ENCODE results near the gene HES6. TPM values are rescaled to one million over a fixed set of nuclear protein-coding genes. Genes with fewer than 3 reads are reported as not detected.

The HES6 gene
- polyA plus RNA-seq (2013, experiment 1 of 4), result 15.8 TPM
- 11.9 TPM for polyA plus RNA-seq (2013, experiment 2 of 4)
- polyA plus RNA-seq (2013, experiment 3 of 4), result 22.0 TPM
- polyA plus RNA-seq (2013, experiment 4 of 4), result 32.6 TPM

DNA sequence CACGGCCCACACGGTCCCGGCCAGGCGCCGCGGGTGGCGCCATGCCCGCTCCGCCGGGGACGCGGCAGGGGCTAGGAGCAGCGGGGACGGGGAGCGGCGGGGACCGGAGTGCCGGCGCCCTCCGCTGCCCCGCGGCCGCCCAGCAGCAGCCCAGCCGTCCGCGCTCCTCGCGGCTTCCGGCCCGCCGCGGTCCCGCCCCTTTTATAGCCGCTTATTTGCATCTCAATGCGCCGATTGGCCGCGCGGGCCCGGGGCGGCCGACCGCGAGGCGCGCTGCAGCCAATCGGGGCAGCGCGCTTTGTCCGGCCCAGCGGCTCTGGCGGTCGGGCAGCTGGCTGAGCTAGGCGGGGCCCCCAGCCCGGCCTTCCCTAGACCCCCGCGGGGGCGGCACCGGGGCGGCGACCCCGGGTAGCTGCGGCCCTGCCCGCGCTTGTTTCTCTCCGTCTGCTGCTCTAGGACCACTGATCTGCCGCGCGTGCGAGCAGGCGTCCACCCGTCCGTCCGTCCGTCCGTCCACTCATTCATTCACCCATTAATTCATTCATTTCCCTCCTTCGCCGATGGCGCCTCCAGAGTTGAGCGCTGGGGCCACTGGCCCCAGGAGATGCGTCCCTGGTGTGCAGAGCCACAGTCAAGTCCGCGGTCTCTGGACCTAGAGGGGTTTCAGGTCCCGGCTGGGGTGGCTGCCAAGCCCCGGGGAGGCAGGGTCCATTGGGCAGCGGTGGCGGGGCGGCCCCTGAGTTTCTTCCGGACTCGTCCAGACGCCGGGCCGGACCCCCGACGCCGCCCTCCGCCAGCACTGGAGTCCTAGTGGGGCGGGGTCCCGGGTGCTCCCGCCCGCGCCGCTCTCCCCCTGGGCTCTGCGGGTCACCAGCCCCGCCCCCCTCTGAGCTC, at the start of gene HES6:
Gene HES6 (minus strand): TSS at position 176 of the 894 bp plus-strand sequence. CDS start 133 bp downstream, at position 43.
- no peaks in the 10 kb centered on the region for H3K36me3 ChIP-seq (ENCODE audit: control insufficient read depth, insufficient read depth, low read length)
- H3K27me3 ChIP-seq (ENCODE audit: control insufficient read depth, insufficient read depth, low read length, poor library complexity, severe bottlenecking), result peaks cover 69% of the 10 kb centered on the region
- 0% methylated on average over 104 of the region's 105 CpGs for WGBS, 2 experiments
- H3K4me3 ChIP-seq (ENCODE audit: insufficient read depth, low read depth, low read length), result peak within 1 kb of the TSS; percentile 52
- peak within 1 kb of the TSS; percentile 79 for H3K27ac ChIP-seq (ENCODE audit: insufficient read depth, low read depth, low read length, poor library complexity, severe bottlenecking)
- H3K9me3 ChIP-seq (ENCODE audit: control insufficient read depth, low read length), result no peaks in the 10 kb centered on the region
- peaks cover 3% of the 10 kb centered on the region for H3K4me1 ChIP-seq (ENCODE audit: control insufficient read depth, insufficient read depth, low read length)

GRCh38 chr2:238289574-238289973, 49.7 kb upstream of the HES6 start:
- WGBS, 2 experiments, result 23 to 26% methylated on average over 13 of the region's 13 CpGs
- no peaks in the 10 kb centered on the region for H3K9me3 ChIP-seq (ENCODE audit: control insufficient read depth, low read length)
- peak overlapping the region; percentile 66 for H3K4me3 ChIP-seq (ENCODE audit: insufficient read depth, low read depth, low read length)
- peaks cover 34% of the 10 kb centered on the region for H3K4me1 ChIP-seq (ENCODE audit: control insufficient read depth, insufficient read depth, low read length)
- no peak overlapping the region for H3K27ac ChIP-seq (ENCODE audit: insufficient read depth, low read depth, low read length, poor library complexity, severe bottlenecking)
- no peaks in the 10 kb centered on the region for H3K36me3 ChIP-seq (ENCODE audit: control insufficient read depth, insufficient read depth, low read length)
- peaks cover 8% of the 10 kb centered on the region for H3K27me3 ChIP-seq (ENCODE audit: control insufficient read depth, insufficient read depth, low read length, poor library complexity, severe bottlenecking)

- peaks cover 8% of the 10 kb centered on the region for H3K27me3 ChIP-seq (ENCODE audit: control insufficient read depth, insufficient read depth, low read length, poor library complexity, severe bottlenecking)
- H3K36me3 ChIP-seq (ENCODE audit: control insufficient read depth, insufficient read depth, low read length), result no peaks in the 10 kb centered on the region
- WGBS, 2 experiments, result 0% methylated on average over 108 of the region's 108 CpGs
- H3K4me1 ChIP-seq (ENCODE audit: control insufficient read depth, insufficient read depth, low read length), result peaks cover 34% of the 10 kb centered on the region
- peak overlapping the region; percentile 70 for H3K27ac ChIP-seq (ENCODE audit: insufficient read depth, low read depth, low read length, poor library complexity, severe bottlenecking)
- H3K4me3 ChIP-seq (ENCODE audit: insufficient read depth, low read depth, low read length), result peak overlapping the region; percentile 66
- no peaks in the 10 kb centered on the region for H3K9me3 ChIP-seq (ENCODE audit: control insufficient read depth, low read length)
Measured at GRCh38 chr2:238288650-238289573, 49.1 kb upstream of the HES6 start.

DNA sequence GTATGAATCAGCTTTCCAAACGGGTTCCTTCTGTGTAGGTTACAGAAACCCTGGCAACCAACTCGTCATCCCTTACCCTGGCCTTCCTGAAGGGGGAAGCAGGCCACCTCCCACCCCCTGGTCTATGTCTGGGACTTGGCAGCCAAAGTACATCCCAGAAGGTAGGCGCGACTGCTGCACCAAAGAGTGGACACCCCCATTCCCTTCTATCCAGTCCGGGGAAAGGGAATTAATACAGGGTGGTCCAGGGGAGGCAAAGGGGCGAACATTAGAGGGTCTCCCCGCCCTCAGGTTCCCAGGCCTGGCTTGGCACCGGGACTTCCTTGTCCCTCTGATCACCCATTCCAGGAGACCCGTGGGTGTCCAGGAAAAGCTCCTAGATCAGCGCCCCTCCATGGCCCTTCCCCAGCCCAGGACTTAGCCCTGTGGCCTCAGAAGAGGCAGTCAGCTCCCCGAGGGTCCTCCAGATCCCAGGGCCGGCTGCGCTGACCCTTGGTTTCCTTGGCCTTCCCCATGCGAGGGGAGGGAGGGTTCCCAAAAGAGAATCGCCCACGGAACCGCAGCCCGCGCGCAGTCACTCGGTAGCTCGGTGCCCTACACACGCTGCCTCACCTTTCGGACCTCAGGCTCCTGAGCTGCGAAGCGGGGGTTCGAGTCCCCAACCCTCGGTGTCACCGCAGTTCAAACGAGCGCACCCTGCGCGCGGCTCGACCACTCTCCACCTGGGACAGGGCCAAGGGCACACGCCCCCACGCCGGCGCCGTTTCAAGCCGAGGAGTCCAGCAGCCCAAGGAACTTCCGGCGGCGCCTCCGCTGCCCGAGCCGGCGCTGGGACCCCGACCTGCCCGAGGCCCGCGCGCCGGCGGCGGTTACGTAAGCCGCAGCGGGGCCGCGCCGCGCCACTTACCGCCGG, 48.2 kb upstream of the HES6 start, which contains the start of gene PER2:
Gene PER2 (minus strand): TSS at position 874 of the 913 bp plus-strand sequence. CDS start 10,674 bp downstream, outside the sequence.
- peaks cover 8% of the 10 kb centered on the region for H3K27me3 ChIP-seq (ENCODE audit: control insufficient read depth, insufficient read depth, low read length, poor library complexity, severe bottlenecking)
- H3K36me3 ChIP-seq (ENCODE audit: control insufficient read depth, insufficient read depth, low read length), result no peaks in the 10 kb centered on the region
- peak within 1 kb of the TSS; percentile 70 for H3K27ac ChIP-seq (ENCODE audit: insufficient read depth, low read depth, low read length, poor library complexity, severe bottlenecking)
- H3K4me3 ChIP-seq (ENCODE audit: insufficient read depth, low read depth, low read length), result peak within 1 kb of the TSS; percentile 66
- H3K4me1 ChIP-seq (ENCODE audit: control insufficient read depth, insufficient read depth, low read length), result peaks cover 34% of the 10 kb centered on the region
- H3K9me3 ChIP-seq (ENCODE audit: control insufficient read depth, low read length), result no peaks in the 10 kb centered on the region
- 7% methylated on average over 65 of the region's 65 CpGs for WGBS, 2 experiments

DNA sequence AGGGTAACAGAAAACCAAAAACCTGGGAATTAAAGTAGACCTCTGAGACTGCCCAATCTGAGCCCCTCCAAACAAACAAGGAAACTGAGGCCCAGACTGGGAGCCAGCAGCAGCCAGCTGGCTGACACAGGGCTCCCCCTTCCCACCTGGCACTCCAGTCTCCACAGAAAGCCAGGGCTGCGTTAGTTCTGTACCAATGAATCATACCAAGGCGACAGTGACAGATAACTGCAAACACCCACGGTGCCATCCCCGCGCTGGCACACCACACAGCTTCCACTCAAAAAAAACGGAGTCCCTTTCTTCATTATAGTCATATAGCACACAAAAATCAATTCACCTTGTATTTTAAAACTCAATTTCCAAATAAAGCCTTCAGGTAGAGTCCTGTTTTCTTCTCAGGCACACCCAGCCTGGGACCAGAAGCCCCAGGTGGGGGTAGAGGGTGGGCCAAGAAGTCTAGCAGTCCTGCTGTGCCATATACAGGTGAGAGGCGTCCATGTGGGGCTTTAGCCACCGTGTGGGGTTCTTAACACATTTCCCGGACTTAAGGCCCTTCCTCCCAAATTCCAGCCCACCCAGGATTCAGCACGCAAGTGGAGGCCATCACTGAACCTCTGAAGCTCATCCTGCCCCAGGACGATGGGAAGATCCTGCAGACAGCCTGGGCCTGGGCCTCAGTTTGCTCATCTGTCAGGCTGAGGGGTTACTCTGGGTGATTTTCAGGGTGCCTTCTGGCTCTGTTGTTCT, 47.3 kb upstream of the HES6 start:
- no peak overlapping the region for H3K27ac ChIP-seq (ENCODE audit: insufficient read depth, low read depth, low read length, poor library complexity, severe bottlenecking)
- H3K27me3 ChIP-seq (ENCODE audit: control insufficient read depth, insufficient read depth, low read length, poor library complexity, severe bottlenecking), result peaks cover 8% of the 10 kb centered on the region
- no peaks in the 10 kb centered on the region for H3K36me3 ChIP-seq (ENCODE audit: control insufficient read depth, insufficient read depth, low read length)
- H3K9me3 ChIP-seq (ENCODE audit: control insufficient read depth, low read length), result no peaks in the 10 kb centered on the region
- H3K4me3 ChIP-seq (ENCODE audit: insufficient read depth, low read depth, low read length), result no peak overlapping the region
- H3K4me1 ChIP-seq (ENCODE audit: control insufficient read depth, insufficient read depth, low read length), result peaks cover 34% of the 10 kb centered on the region
- 85 to 90% methylated on average over 11 of the region's 11 CpGs for WGBS, 2 experiments

- peaks cover 34% of the 10 kb centered on the region for H3K4me1 ChIP-seq (ENCODE audit: control insufficient read depth, insufficient read depth, low read length)
- no peaks in the 10 kb centered on the region for H3K36me3 ChIP-seq (ENCODE audit: control insufficient read depth, insufficient read depth, low read length)
- no peaks in the 10 kb centered on the region for H3K9me3 ChIP-seq (ENCODE audit: control insufficient read depth, low read length)
- WGBS, 2 experiments, result 79 to 86% methylated on average over 7 of the region's 7 CpGs
- H3K4me3 ChIP-seq (ENCODE audit: insufficient read depth, low read depth, low read length), result no peak overlapping the region
- H3K27ac ChIP-seq (ENCODE audit: insufficient read depth, low read depth, low read length, poor library complexity, severe bottlenecking), result peak overlapping the region; percentile 73
- peaks cover 8% of the 10 kb centered on the region for H3K27me3 ChIP-seq (ENCODE audit: control insufficient read depth, insufficient read depth, low read length, poor library complexity, severe bottlenecking)
Measured at GRCh38 chr2:238286551-238286950, 46.7 kb upstream of the HES6 start.

DNA sequence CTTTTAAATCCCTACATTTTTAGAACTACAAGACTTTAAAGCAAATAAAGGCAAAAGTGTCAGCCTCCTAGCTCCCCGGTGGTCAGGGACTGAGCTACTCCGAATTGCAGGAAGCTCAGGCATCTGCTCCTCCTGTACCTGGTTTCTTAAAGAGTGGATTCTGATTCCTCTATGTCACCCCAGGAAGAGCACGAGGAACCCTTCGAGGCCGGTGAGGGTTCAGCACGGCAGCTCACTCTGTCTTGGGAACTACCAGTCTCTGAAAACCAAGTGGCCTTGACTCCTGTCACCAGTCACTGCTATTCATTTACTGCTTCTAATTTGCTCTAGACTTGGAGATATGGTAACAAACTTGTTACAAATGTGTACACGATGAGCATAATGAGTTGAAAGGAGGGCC, 46.3 kb upstream of the HES6 start:
- H3K36me3 ChIP-seq (ENCODE audit: control insufficient read depth, insufficient read depth, low read length), result no peaks in the 10 kb centered on the region
- peak overlapping the region; percentile 73 for H3K27ac ChIP-seq (ENCODE audit: insufficient read depth, low read depth, low read length, poor library complexity, severe bottlenecking)
- H3K27me3 ChIP-seq (ENCODE audit: control insufficient read depth, insufficient read depth, low read length, poor library complexity, severe bottlenecking), result peaks cover 8% of the 10 kb centered on the region
- no peaks in the 10 kb centered on the region for H3K9me3 ChIP-seq (ENCODE audit: control insufficient read depth, low read length)
- peaks cover 34% of the 10 kb centered on the region for H3K4me1 ChIP-seq (ENCODE audit: control insufficient read depth, insufficient read depth, low read length)
- H3K4me3 ChIP-seq (ENCODE audit: insufficient read depth, low read depth, low read length), result no peak overlapping the region
- 27 to 32% methylated on average over 7 of the region's 7 CpGs for WGBS, 2 experiments

DNA sequence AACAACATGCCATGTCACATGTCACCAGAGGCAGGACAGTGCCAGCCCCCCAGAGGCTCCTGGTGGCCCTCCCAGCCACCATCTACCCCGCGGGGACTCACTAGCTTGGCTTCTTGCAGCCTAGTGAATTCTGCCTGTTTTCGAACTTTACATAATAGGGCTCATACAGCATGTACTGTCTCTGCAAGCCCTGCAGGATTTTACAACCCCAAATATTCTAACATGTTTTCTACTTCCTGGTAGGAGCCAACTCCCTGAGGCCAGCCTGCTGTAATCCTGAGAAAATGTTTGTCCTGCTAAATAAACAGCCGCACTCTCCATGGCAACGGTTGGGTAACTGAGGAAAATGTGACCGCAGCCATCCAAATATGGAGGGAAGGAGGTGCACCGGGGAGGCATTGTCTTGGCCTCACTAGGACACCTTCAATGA, 45.8 kb upstream of the HES6 start:
- 31 to 38% methylated on average over 7 of the region's 7 CpGs for WGBS, 2 experiments
- Histone ChIP-seq H3K9me3 (ENCODE audit: control insufficient read depth, low read length) (no peaks in the 10 kb centered on the region), H3K36me3 (ENCODE audit: control insufficient read depth, insufficient read depth, low read length) (no peaks in the 10 kb centered on the region), H3K4me3 (ENCODE audit: insufficient read depth, low read depth, low read length) (no peak overlapping the region), H3K27ac (ENCODE audit: insufficient read depth, low read depth, low read length, poor library complexity, severe bottlenecking) (peak overlapping the region; percentile 73), H3K4me1 (ENCODE audit: control insufficient read depth, insufficient read depth, low read length) (peaks cover 32% of the 10 kb centered on the region), H3K27me3 (ENCODE audit: control insufficient read depth, insufficient read depth, low read length, poor library complexity, severe bottlenecking) (peaks cover 8% of the 10 kb centered on the region)
